Upper lobe of left lung (tissue), 6 donors: ENCODE results near the gene TOMM40. TPM values are rescaled to one million over a fixed set of nuclear protein-coding genes. Genes with fewer than 3 reads are reported as not detected.

Source experiments
- ATAC-seq, 2 donors: fragments of 200-7000 bp; cut with Tn5 transposase; one replicate each; pipeline ENCODE4 v1.9.1; 2022; ENCODE audit warnings: mild to moderate bottlenecking in 2 of 2, moderate library complexity in 2 of 2; ENCODE audit not compliant: low FRiP score in 2 of 2
- DNase-seq, 2 donors: peaks; one replicate each; pipeline ENCODE4 v3.0.0-alpha.2; 2019 to 2020
- H3K27ac ChIP-seq, 4 donors: fragments of 200-600 bp; sonication (generic); one replicate each; pipeline ENCODE4 v1.5.1; 2016 to 2019
- H3K27me3 ChIP-seq, 4 donors: fragments of 200-600 bp; sonication (generic); one replicate each; pipeline ENCODE4 v1.5.1; 2017 to 2019
- H3K36me3 ChIP-seq, 4 donors: fragments of 200-600 bp; sonication (generic); one replicate each; pipeline ENCODE4 v1.5.1; 2016 to 2019
- H3K4me1 ChIP-seq, 4 donors: fragments of 200-600 bp; sonication (generic); one replicate each; pipeline ENCODE4 v1.5.1; 2018 to 2019
- H3K4me3 ChIP-seq, 4 donors: fragments of 200-600 bp; sonication (generic); one replicate each; pipeline ENCODE4 v1.5.1; 2017 to 2019; ENCODE audit warnings: mild to moderate bottlenecking in 2 of 4, moderate library complexity in 1 of 4
- H3K9me3 ChIP-seq, 4 donors: fragments of 200-600 bp; sonication (generic); one replicate each; pipeline ENCODE4 v1.5.1; 2018 to 2019
- CTCF ChIP-seq, 6 experiments: fragments of 450-650 bp in 4 of 6; fragments of 200-600 bp in 2 of 6; sonication (generic) in 2 of 6; IDR thresholded peaks; one replicate each; pipeline ENCODE4 v1.5.1; 2016 to 2019; ENCODE audit warnings: antibody characterized with exemption in 6 of 6
- EP300 ChIP-seq, 4 donors: sonication (generic); formaldehyde crosslinking; IDR thresholded peaks; one replicate each; pipeline ENCODE4 v1.5.1; 2017; ENCODE audit warnings: antibody characterized with exemption in 4 of 4, control low read depth in 2 of 4
- POLR2A ChIP-seq, 4 donors: fragments of 450-650 bp; IDR thresholded peaks; one replicate each; pipeline ENCODE4 v1.5.1; 2016 to 2017; ENCODE audit warnings: antibody characterized with exemption in 4 of 4, mild to moderate bottlenecking in 2 of 4
- POLR2AphosphoS5 ChIP-seq, 2 donors: sonication (generic); formaldehyde crosslinking; IDR thresholded peaks; one replicate each; pipeline ENCODE4 v1.5.1; 2017; ENCODE audit warnings: antibody characterized with exemption in 2 of 2
- WGBS, 2 donors: methylation state at CpG; one replicate each; pipeline ENCODE4 v1.1.5; 2017 to 2018; 5-methylcytosine and 5-hydroxymethylcytosine counted together
- total RNA-seq, 6 donors: library from RNA; depleted of rRNA in 4 of 6; stranded (reverse); fragments of >200 nt in 4 of 6; gene quantifications; one replicate each; pipeline versions ENCODE4 v1.1.0 to v1.2.1, GENCODE V29; 2016 to 2021
- donor health status: DM: no; HTN: no; CAD: no; lungs with moderate emphysema.
- donor health status: DM: no; HTN: yes; CAD: no; lungs with severe emphysema.

The TOMM40 gene
- total RNA-seq, 6 donors from 2014 or later = 26.6 to 88.3 (median 58.1) TPM

DNA sequence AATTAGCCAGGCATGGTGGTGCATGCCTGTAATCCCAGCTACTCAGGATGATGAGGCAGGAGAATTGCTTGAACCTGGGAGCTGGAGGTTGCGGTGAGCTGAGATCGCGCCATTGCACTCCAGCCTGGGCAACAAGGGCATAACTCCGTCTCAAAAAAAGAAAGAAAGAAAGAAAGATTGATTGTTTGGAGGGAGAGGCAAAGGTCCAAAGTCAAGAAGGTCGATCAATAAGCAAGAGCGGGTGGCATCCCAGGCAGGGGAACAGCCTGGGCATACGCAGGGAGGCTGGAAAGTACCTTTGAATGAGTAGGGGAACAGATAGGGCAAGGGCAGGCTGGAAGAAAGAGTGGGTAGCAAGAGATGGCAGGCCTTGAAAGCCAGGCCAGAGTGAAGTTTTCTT lies 39.0 kb downstream of the TOMM40 start:
- TF ChIP-seq EP300 (IDR thresholded peaks at IDR 0.05) = no peak
- TF ChIP-seq CTCF (IDR thresholded peaks at IDR 0.05) = no peak
- no peak for TF ChIP-seq POLR2AphosphoS5 (IDR thresholded peaks at IDR 0.05)
- no peak for TF ChIP-seq POLR2A (IDR thresholded peaks at IDR 0.05)
- Histone ChIP-seq H3K4me3 (no peak overlapping the region), H3K27ac (no peak overlapping the region), H3K4me1 (peaks cover 12 to 23% (median 19%) of the 10 kb centered on the region in 4 donors), H3K9me3 (no peaks in the 10 kb centered on the region), H3K36me3 (no peaks in the 10 kb centered on the region), H3K27me3 (no peaks in the 10 kb centered on the region)
- DNase-seq (no peak), ATAC-seq (no peak)
- whole genome bisulfite sequencing, 2 donors = 88 to 89% methylated on average over 7 of the region's 7 CpGs

GRCh38 chr19:44931541-44931940 lies 40.5 kb downstream of the TOMM40 start:
- Histone ChIP-seq H3K27ac (no peak overlapping the region), H3K4me1 (peaks cover 3 to 14% (median 7%) of the 10 kb centered on the region in 4 donors), H3K36me3 (no peaks in the 10 kb centered on the region), H3K4me3 (no peak overlapping the region), H3K27me3 (no peaks in the 10 kb centered on the region), H3K9me3 (no peaks in the 10 kb centered on the region)
- ATAC-seq = no peak
- WGBS, 2 donors = 78 to 96% methylated on average over 4 of the region's 4 CpGs
- no peak for DNase-seq
- TF ChIP-seq EP300 (IDR thresholded peaks at IDR 0.05) = no peak
- TF ChIP-seq POLR2AphosphoS5 (IDR thresholded peaks at IDR 0.05) = no peak
- no peak for TF ChIP-seq CTCF (IDR thresholded peaks at IDR 0.05)
- TF ChIP-seq POLR2A (IDR thresholded peaks at IDR 0.05) = no peak

GRCh38 chr19:44939668-44940067 lies 48.6 kb downstream of the TOMM40 start:
- H3K27me3 ChIP-seq = no peaks in the 10 kb centered on the region
- no peaks in the 10 kb centered on the region for H3K36me3 ChIP-seq
- WGBS, 2 donors = 52 to 88% methylated on average over 5 of the region's 5 CpGs

GRCh38 chr19:44942067-44942571 lies 51.1 kb downstream of the TOMM40 start, which contains the start of gene APOC4:
Gene APOC4, plus strand, starts transcription at chr19:44942237. Its CDS starts 41 bp downstream, at chr19:44942278.
- WGBS, 2 donors = 85 to 88% methylated on average over 8 to 14 of the region's 14 CpGs
- DNase-seq = peak in 1 of 2 donors; percentile 56
- Histone ChIP-seq H3K27ac (no peak within 1 kb of the TSS), H3K27me3 (no peaks in the 10 kb centered on the region), H3K9me3 (no peaks in the 10 kb centered on the region), H3K4me3 (no peak within 1 kb of the TSS), H3K4me1 (no peaks in the 10 kb centered on the region), H3K36me3 (no peaks in the 10 kb centered on the region)
- no peak for ATAC-seq
- TF ChIP-seq POLR2AphosphoS5 (IDR thresholded peaks at IDR 0.05) (no peak), POLR2A (IDR thresholded peaks at IDR 0.05) (no peak), CTCF (IDR thresholded peaks at IDR 0.05) (no peak), EP300 (IDR thresholded peaks at IDR 0.05) (no peak)

More at GRCh38 chr19:44939668-44940067, 48.6 kb downstream of the TOMM40 start:
- no peaks in the 10 kb centered on the region for H3K4me1 ChIP-seq
- H3K4me3 ChIP-seq = no peak overlapping the region
- TF ChIP-seq POLR2A (IDR thresholded peaks at IDR 0.05) (no peak), POLR2AphosphoS5 (IDR thresholded peaks at IDR 0.05) (no peak), CTCF (IDR thresholded peaks at IDR 0.05) (no peak), EP300 (IDR thresholded peaks at IDR 0.05) (no peak)
- no peaks in the 10 kb centered on the region for H3K9me3 ChIP-seq
- DNase-seq = no peak
- ATAC-seq = no peak
- H3K27ac ChIP-seq = no peak overlapping the region

GRCh38 chr19:44943801-44944249 lies 52.8 kb downstream of the TOMM40 start:
- peak overlapping the region in 2 of 4 donors; percentile 9 to 66 for H3K27ac ChIP-seq
- peak; percentile 58 to 81 for DNase-seq
- H3K4me3 ChIP-seq = no peak overlapping the region
- no peak for TF ChIP-seq EP300 (IDR thresholded peaks at IDR 0.05)
- peak in 1 of 4 donors; percentile 54 for TF ChIP-seq POLR2A (IDR thresholded peaks at IDR 0.05)
- no peak for TF ChIP-seq POLR2AphosphoS5 (IDR thresholded peaks at IDR 0.05)
- TF ChIP-seq CTCF (IDR thresholded peaks at IDR 0.05) = peak in 1 of 6 experiments; percentile 14
- H3K36me3 ChIP-seq = no peaks in the 10 kb centered on the region
- ATAC-seq = peak; percentile 70 to 82
- H3K27me3 ChIP-seq = no peaks in the 10 kb centered on the region
- WGBS, 2 donors = 49 to 76% methylated on average over 10 of the region's 10 CpGs
- H3K4me1 ChIP-seq = no peaks in the 10 kb centered on the region
- H3K9me3 ChIP-seq = no peaks in the 10 kb centered on the region
